ENCODE data around the gene VPS26A. TPM values are rescaled to one million over a fixed set of nuclear protein-coding genes. Genes with fewer than 3 reads are reported as not detected.
A peak's percentile ranks its signal among the peaks of the same experiment; 100 is the strongest.

VPS26A gene
- polyA plus RNA-seq (2013, experiment 1 of 4), result 61.6 TPM
- polyA plus RNA-seq (2013, experiment 2 of 4), result 65.5 TPM
- 45.3 TPM for polyA plus RNA-seq (2013, experiment 3 of 4)
- polyA plus RNA-seq (2013, experiment 4 of 4), result 48.1 TPM

DNA sequence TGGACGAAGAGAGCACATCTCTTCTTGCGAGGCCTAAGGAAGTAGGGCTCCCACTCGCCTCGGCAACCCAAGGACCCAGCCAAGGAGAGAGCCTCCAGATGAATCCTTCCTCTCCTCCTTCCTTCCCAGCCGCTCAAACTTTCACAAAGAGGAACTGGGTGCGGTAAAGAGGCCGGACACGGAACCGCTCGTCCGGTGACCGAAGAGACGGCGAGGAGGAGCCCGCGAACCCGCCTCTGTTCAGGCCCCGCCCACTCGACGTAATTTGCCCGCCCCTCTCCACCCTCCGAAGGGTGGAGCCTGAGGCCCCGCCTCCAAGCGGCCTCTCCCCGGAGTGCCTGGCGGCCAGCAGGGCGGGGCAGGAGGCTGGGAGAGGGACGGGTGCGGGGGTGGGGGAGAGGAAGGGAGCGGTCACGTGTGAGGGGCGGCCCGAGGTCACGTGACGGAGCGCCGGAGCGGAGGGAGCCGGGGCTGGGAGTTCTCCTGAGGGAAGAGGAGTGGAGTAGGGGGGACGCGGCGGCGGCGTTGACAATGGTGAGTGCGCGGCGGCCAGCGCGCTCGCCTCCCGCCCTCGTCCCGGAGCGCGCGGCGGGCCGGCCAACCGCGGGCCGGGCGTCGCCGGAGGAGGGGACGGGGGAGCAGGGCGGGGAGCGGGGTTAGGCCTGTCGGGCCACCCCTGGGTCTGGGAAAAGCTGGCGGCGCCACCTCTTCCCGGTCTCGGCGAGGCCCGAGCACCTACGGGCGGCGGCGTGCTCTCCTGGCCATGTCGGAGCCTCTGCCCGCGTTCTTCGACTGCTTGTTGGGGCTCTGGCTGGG, at the start of gene VPS26A:
Gene VPS26A (plus strand): TSS at position 432 of the 816 bp plus-strand sequence. CDS start 100 bp downstream, at position 532.
- Histone ChIP-seq H3K9me3 (ENCODE audit: control insufficient read depth, low read length) (no peaks in the 10 kb centered on the region), H3K4me1 (ENCODE audit: control insufficient read depth, insufficient read depth, low read length) (peaks cover 7% of the 10 kb centered on the region), H3K4me3 (ENCODE audit: insufficient read depth, low read depth, low read length) (peak within 1 kb of the TSS; percentile 62), H3K27me3 (ENCODE audit: control insufficient read depth, insufficient read depth, low read length, poor library complexity, severe bottlenecking) (no peaks in the 10 kb centered on the region), H3K27ac (ENCODE audit: insufficient read depth, low read depth, low read length, poor library complexity, severe bottlenecking) (peak within 1 kb of the TSS; percentile 99), H3K36me3 (ENCODE audit: control insufficient read depth, insufficient read depth, low read length) (no peaks in the 10 kb centered on the region)
- 0 to 1% methylated on average over 82 of the region's 82 CpGs for WGBS, 2 experiments

DNA sequence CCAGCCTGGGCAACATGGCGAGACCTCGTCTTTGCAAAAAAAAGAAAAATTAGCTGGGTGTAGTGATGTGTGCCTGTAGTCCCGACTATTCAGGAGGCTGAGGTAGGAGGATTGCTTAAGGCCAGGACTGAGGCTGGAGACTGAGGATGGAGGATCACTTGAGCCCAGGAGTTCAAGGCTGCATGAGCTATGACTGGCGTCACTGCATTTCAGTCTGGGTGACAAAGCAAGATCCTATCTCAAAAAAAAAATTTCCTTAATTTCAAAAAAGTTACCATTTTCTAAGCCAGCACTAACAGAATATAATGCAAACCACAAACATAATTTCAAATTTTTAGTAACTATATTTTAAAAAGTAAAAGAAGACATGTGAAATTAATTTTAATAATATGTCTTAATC, 49.4 kb upstream of the VPS26A start:
- Histone ChIP-seq H3K4me1 (ENCODE audit: control insufficient read depth, insufficient read depth, low read length) (peaks cover under 1% of the 10 kb centered on the region), H3K27me3 (ENCODE audit: control insufficient read depth, insufficient read depth, low read length, poor library complexity, severe bottlenecking) (no peaks in the 10 kb centered on the region), H3K9me3 (ENCODE audit: control insufficient read depth, low read length) (no peaks in the 10 kb centered on the region), H3K27ac (ENCODE audit: insufficient read depth, low read depth, low read length, poor library complexity, severe bottlenecking) (no peak overlapping the region), H3K4me3 (ENCODE audit: insufficient read depth, low read depth, low read length) (no peak overlapping the region), H3K36me3 (ENCODE audit: control insufficient read depth, insufficient read depth, low read length) (no peaks in the 10 kb centered on the region)
- WGBS, 2 experiments, result 92% methylated on average over 4 of the region's 4 CpGs

DNA sequence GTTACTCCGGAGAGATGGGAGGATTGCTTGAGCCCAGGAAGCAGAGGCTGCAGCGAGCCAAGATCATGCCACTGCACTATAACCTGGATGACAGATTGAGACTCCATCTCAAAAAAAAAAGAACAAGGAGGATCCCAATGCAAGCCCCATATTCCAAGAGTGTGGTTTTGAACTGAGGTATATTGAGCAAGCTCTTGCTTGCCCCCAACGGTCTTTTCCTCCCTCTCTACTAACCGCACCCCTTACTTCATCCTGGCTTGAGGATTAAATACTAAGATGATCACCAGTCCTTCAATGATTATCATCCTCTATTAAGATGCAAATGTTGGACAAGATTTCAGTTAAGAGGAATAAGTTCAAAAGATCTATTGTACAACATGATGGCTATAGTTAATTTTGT, 48.5 kb upstream of the VPS26A start:
- no peaks in the 10 kb centered on the region for H3K4me1 ChIP-seq (ENCODE audit: control insufficient read depth, insufficient read depth, low read length)
- H3K27ac ChIP-seq (ENCODE audit: insufficient read depth, low read depth, low read length, poor library complexity, severe bottlenecking), result no peak overlapping the region
- WGBS, 2 experiments, result 88 to 93% methylated on average over 3 to 4 of the region's 4 CpGs
- no peak overlapping the region for H3K4me3 ChIP-seq (ENCODE audit: insufficient read depth, low read depth, low read length)
- no peaks in the 10 kb centered on the region for H3K36me3 ChIP-seq (ENCODE audit: control insufficient read depth, insufficient read depth, low read length)
- no peaks in the 10 kb centered on the region for H3K9me3 ChIP-seq (ENCODE audit: control insufficient read depth, low read length)
- no peaks in the 10 kb centered on the region for H3K27me3 ChIP-seq (ENCODE audit: control insufficient read depth, insufficient read depth, low read length, poor library complexity, severe bottlenecking)

DNA sequence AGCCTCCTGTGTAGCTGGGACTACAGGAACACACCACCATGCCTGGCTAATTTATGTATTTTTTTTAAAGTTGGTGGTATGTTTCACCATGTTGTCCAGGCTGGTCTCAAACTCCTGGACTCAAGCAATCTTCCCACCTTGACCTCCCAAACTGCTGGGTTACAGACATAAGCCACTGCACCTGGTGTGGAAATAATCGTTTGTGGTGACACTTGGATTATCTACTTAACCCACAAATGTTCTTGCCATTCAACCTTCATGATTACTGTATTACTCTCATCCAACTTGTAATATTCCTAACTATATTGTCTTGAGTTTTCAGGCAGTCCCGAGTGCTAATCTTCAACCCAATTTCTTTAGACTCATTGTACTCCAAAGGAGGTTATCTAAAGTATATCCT, 45.7 kb upstream of the VPS26A start:
- no peak overlapping the region for H3K4me3 ChIP-seq (ENCODE audit: insufficient read depth, low read depth, low read length)
- H3K27me3 ChIP-seq (ENCODE audit: control insufficient read depth, insufficient read depth, low read length, poor library complexity, severe bottlenecking), result no peaks in the 10 kb centered on the region
- H3K9me3 ChIP-seq (ENCODE audit: control insufficient read depth, low read length), result no peaks in the 10 kb centered on the region
- no peak overlapping the region for H3K27ac ChIP-seq (ENCODE audit: insufficient read depth, low read depth, low read length, poor library complexity, severe bottlenecking)
- WGBS, 2 experiments, result 83 to 96% methylated on average over 1 to 2 of the region's 2 CpGs
- no peaks in the 10 kb centered on the region for H3K4me1 ChIP-seq (ENCODE audit: control insufficient read depth, insufficient read depth, low read length)
- H3K36me3 ChIP-seq (ENCODE audit: control insufficient read depth, insufficient read depth, low read length), result no peaks in the 10 kb centered on the region

DNA sequence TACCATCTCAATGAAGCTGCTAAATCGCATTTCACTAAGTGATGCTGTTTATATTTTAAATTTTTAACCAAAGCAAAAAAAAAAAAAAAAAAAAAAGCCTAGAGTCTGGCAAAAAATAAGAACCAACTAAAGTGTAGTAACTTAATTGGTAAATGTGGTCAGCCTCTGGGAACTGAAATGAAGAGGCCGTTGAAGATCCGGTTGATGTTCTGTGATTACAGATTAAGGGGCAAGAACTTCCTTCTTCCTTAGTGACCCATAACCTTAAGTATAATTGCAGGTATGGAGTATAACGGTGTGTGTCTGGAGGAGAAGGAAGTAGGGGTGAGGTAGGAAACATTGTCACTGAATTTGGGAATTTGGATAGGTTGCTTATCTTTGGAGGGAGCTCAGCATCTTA, 43.8 kb upstream of the VPS26A start:
- Histone ChIP-seq H3K27me3 (ENCODE audit: control insufficient read depth, insufficient read depth, low read length, poor library complexity, severe bottlenecking) (no peaks in the 10 kb centered on the region), H3K27ac (ENCODE audit: insufficient read depth, low read depth, low read length, poor library complexity, severe bottlenecking) (no peak overlapping the region), H3K9me3 (ENCODE audit: control insufficient read depth, low read length) (no peaks in the 10 kb centered on the region), H3K4me1 (ENCODE audit: control insufficient read depth, insufficient read depth, low read length) (no peaks in the 10 kb centered on the region), H3K4me3 (ENCODE audit: insufficient read depth, low read depth, low read length) (no peak overlapping the region), H3K36me3 (ENCODE audit: control insufficient read depth, insufficient read depth, low read length) (no peaks in the 10 kb centered on the region)
- 89 to 95% methylated on average over 3 of the region's 4 CpGs for WGBS, 2 experiments

DNA sequence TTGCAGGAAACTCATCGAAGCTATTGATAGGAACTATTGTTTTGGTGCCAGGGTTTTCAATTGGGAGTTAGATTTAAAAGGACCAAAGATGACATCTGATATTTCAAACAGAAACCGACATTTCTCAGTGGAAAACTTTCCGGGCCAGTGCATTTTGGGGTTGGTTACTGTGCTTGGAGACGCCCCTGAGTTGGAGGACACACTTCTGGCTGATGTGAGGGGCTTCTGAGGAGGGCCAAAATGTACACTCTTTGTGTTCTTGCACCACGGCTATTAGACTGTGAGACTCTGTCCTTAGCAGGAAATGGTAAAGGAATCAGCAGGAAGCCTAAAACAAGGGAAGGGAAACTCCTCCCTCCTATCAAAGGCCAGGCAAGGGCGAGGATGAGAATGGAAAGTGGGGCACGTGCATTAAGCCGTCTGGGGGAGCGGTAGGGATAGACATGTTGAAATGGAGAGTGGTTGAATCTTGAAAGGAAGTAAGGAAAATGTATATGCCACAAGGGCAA, 37.9 kb upstream of the VPS26A start:
- no peaks in the 10 kb centered on the region for H3K9me3 ChIP-seq (ENCODE audit: control insufficient read depth, low read length)
- H3K27ac ChIP-seq (ENCODE audit: insufficient read depth, low read depth, low read length, poor library complexity, severe bottlenecking), result no peak overlapping the region
- no peaks in the 10 kb centered on the region for H3K36me3 ChIP-seq (ENCODE audit: control insufficient read depth, insufficient read depth, low read length)
- no peaks in the 10 kb centered on the region for H3K4me1 ChIP-seq (ENCODE audit: control insufficient read depth, insufficient read depth, low read length)
- no peaks in the 10 kb centered on the region for H3K27me3 ChIP-seq (ENCODE audit: control insufficient read depth, insufficient read depth, low read length, poor library complexity, severe bottlenecking)
- WGBS, 2 experiments, result 45 to 48% methylated on average over 9 of the region's 9 CpGs
- H3K4me3 ChIP-seq (ENCODE audit: insufficient read depth, low read depth, low read length), result no peak overlapping the region

DNA sequence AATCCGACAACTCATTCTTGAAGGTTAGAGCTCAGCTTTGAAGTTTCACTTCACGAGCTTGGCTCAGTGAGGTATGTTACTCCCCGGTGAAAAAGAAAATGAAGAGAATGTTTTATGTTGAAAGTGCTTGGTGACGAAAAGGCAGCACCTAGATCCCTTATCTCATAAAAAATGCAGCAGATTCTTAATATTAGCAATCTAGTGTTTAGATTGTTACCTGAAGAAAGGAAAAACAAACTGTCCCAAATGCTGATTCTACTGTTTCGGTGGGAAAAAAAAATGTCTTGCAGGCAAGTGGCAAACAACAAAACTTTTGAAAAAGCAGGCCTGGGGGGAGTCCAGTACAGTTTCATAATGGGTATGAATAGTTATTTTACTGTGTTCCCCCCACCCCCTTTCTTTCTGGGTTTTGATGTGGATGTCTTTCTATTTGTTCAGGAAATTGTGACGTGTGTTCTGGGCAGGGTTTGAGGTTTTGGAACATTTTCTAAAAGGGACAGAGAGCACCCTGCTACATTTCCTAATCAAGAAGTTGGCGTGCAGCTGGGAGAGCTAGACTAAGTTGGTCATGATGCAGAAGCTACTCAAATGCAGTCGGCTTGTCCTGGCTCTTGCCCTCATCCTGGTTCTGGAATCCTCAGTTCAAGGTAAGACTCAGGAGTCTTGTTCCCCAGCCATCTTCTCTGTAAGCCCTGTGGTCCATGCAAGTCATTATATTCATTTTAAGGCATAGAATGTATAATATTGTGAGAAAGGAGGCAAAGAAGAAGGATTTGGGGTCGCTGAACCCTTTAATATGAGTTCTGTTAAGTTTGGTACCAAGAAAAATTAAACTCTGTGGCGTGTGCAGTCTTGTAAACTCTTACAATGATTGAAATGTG, 36.1 kb upstream of the VPS26A start, which contains the start of gene SRGN:
Gene SRGN (plus strand): TSS at position 514 of the 881 bp plus-strand sequence. CDS start 55 bp downstream, at position 569.
- H3K36me3 ChIP-seq (ENCODE audit: control insufficient read depth, insufficient read depth, low read length), result no peaks in the 10 kb centered on the region
- H3K4me3 ChIP-seq (ENCODE audit: insufficient read depth, low read depth, low read length), result no peak within 1 kb of the TSS
- H3K27ac ChIP-seq (ENCODE audit: insufficient read depth, low read depth, low read length, poor library complexity, severe bottlenecking), result no peak within 1 kb of the TSS
- 91 to 92% methylated on average over 9 to 10 of the region's 10 CpGs for WGBS, 2 experiments
- H3K27me3 ChIP-seq (ENCODE audit: control insufficient read depth, insufficient read depth, low read length, poor library complexity, severe bottlenecking), result no peaks in the 10 kb centered on the region
- no peaks in the 10 kb centered on the region for H3K4me1 ChIP-seq (ENCODE audit: control insufficient read depth, insufficient read depth, low read length)
- H3K9me3 ChIP-seq (ENCODE audit: control insufficient read depth, low read length), result no peaks in the 10 kb centered on the region

DNA sequence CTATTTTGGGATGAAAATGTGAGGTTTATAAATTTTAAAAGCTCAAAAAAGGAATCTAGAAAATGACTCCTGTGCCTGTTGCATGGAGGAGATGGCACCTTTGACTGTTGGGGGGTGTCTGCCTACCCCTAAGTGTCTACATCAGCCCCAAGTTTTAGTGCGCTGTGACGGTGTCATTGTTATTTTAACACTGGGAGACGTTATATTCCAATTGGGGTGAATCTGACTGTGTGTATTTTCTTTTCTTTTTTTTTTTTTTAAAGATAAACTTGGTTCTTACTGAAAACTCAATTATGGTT, 35.6 kb upstream of the VPS26A start:
- WGBS, 2 experiments, result 95 to 100% methylated on average over 2 to 3 of the region's 3 CpGs
- no peaks in the 10 kb centered on the region for H3K36me3 ChIP-seq (ENCODE audit: control insufficient read depth, insufficient read depth, low read length)
- no peaks in the 10 kb centered on the region for H3K4me1 ChIP-seq (ENCODE audit: control insufficient read depth, insufficient read depth, low read length)
- no peak overlapping the region for H3K27ac ChIP-seq (ENCODE audit: insufficient read depth, low read depth, low read length, poor library complexity, severe bottlenecking)
- H3K27me3 ChIP-seq (ENCODE audit: control insufficient read depth, insufficient read depth, low read length, poor library complexity, severe bottlenecking), result no peaks in the 10 kb centered on the region
- H3K9me3 ChIP-seq (ENCODE audit: control insufficient read depth, low read length), result no peaks in the 10 kb centered on the region
- no peak overlapping the region for H3K4me3 ChIP-seq (ENCODE audit: insufficient read depth, low read depth, low read length)

DNA sequence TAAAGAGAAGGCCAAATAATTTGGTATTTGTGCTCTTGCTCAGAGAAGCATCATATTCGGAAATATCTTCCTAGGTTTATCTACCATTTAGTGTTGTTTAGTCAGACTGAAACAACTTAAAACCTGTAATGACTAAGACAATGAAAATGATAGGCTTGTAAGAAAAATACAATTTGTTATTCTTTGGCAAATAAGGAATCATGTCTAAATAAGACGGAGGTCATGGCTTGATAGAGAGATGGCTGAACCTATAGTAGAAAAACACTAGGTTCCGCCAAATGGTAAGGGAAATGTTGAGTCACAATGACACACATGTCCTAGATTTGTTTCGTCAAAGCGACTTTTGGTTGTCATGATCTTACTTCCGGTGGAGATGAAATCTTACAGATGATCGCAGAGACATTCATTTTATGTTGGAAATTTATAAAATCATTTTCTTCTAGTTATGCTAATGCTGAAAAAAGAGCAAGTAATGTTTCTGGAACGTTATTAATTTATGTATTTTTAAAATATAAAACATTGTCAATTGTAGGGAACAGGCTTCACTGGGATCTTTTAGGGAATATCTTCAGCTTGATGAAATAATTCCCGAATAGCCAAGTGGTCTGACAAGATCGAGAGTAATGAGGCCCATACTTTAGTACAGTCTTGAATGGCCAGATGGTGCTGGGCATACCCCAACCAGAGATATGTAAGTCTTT, 35.0 kb upstream of the VPS26A start:
- Histone ChIP-seq H3K4me3 (ENCODE audit: insufficient read depth, low read depth, low read length) (no peak overlapping the region), H3K4me1 (ENCODE audit: control insufficient read depth, insufficient read depth, low read length) (no peaks in the 10 kb centered on the region), H3K36me3 (ENCODE audit: control insufficient read depth, insufficient read depth, low read length) (no peaks in the 10 kb centered on the region), H3K27ac (ENCODE audit: insufficient read depth, low read depth, low read length, poor library complexity, severe bottlenecking) (no peak overlapping the region), H3K27me3 (ENCODE audit: control insufficient read depth, insufficient read depth, low read length, poor library complexity, severe bottlenecking) (no peaks in the 10 kb centered on the region), H3K9me3 (ENCODE audit: control insufficient read depth, low read length) (no peaks in the 10 kb centered on the region)
- WGBS, 2 experiments, result 89% methylated on average over 8 to 10 of the region's 10 CpGs
